Mucosa of rectum (tissue), 2 donors: Measurements from ENCODE around the gene CTIF.
"Not testable (repeated sequence)": the region's sequence is repeated elsewhere in the genome, so short reads cannot be mapped to it uniquely, and the experiment has no call there.

ENCODE experiments used
- H3K27ac ChIP-seq, 2 donors: one replicate each; pipeline ENCODE4 v1.7.0; 2013; ENCODE audit warnings: inconsistent platforms in 2 of 2, low read depth in 2 of 2, low read length in 2 of 2
- H3K27me3 ChIP-seq, 2 donors: one replicate each; pipeline ENCODE4 v1.7.0; 2013; ENCODE audit warnings: low read length in 2 of 2; ENCODE audit not compliant: control insufficient read depth in 2 of 2, insufficient read depth in 2 of 2
- H3K36me3 ChIP-seq, 2 donors: one replicate each; pipeline ENCODE4 v1.7.0; 2013; ENCODE audit warnings: low read length in 2 of 2; ENCODE audit not compliant: control insufficient read depth in 2 of 2, insufficient read depth in 2 of 2
- H3K4me1 ChIP-seq, 2 donors: one replicate each; pipeline ENCODE4 v1.7.0; 2013; ENCODE audit warnings: low read length in 2 of 2, mild to moderate bottlenecking in 1 of 2; ENCODE audit not compliant: control insufficient read depth in 2 of 2, insufficient read depth in 2 of 2
- H3K4me3 ChIP-seq, 2 donors: one replicate each; pipeline ENCODE4 v1.7.0; 2013; ENCODE audit warnings: low read length in 2 of 2
- H3K9ac ChIP-seq, 2 donors: one replicate each; pipeline ENCODE4 v1.7.0; 2013; ENCODE audit warnings: low read length in 2 of 2, low read depth in 1 of 2, mild to moderate bottlenecking in 1 of 2
- H3K9me3 ChIP-seq, 2 donors: one replicate each; pipeline ENCODE4 v1.7.0; 2013; ENCODE audit warnings: low read length in 2 of 2; ENCODE audit not compliant: control insufficient read depth in 2 of 2
- donor health status: healthy.
- donor health status: Normal muscosa, but diverticular disease.

CTIF gene

GRCh38 chr18:48654591-48654990 lies 115.8 kb downstream of the CTIF start:
- H3K4me3 ChIP-seq, H3K27me3 ChIP-seq, H3K9me3 ChIP-seq, H3K4me1 ChIP-seq, H3K36me3 ChIP-seq, H3K9ac ChIP-seq, H3K27ac ChIP-seq: not testable (repeated sequence)

- no peaks in the 10 kb centered on the region for H3K36me3 ChIP-seq
- no peak overlapping the region for H3K4me3 ChIP-seq
- H3K27me3 ChIP-seq: no peaks in the 10 kb centered on the region
- H3K4me1 ChIP-seq: no peaks in the 10 kb centered on the region
- H3K9ac ChIP-seq: no peak overlapping the region
- H3K9me3 ChIP-seq: no peaks in the 10 kb centered on the region
- H3K27ac ChIP-seq: no peak overlapping the region
These were observed 116.7 kb downstream of the CTIF start for GRCh38 chr18:48655508-48655907.

GRCh38 chr18:48656176-48656575 lies 117.3 kb downstream of the CTIF start:
- Histone ChIP-seq H3K27me3 (no peaks in the 10 kb centered on the region), H3K4me3 (no peak overlapping the region), H3K36me3 (no peaks in the 10 kb centered on the region), H3K4me1 (no peaks in the 10 kb centered on the region), H3K9ac (no peak overlapping the region), H3K27ac (no peak overlapping the region), H3K9me3 (no peaks in the 10 kb centered on the region)

GRCh38 chr18:48656582-48656981 lies 117.8 kb downstream of the CTIF start:
- no peaks in the 10 kb centered on the region for H3K9me3 ChIP-seq
- no peaks in the 10 kb centered on the region for H3K36me3 ChIP-seq
- no peaks in the 10 kb centered on the region for H3K27me3 ChIP-seq
- H3K4me3 ChIP-seq: no peak overlapping the region
- no peaks in the 10 kb centered on the region for H3K4me1 ChIP-seq
- H3K27ac ChIP-seq: no peak overlapping the region
- H3K9ac ChIP-seq: no peak overlapping the region

- Histone ChIP-seq H3K9ac (no peak overlapping the region), H3K27ac (no peak overlapping the region), H3K4me3 (no peak overlapping the region)
These were observed 118.8 kb downstream of the CTIF start for GRCh38 chr18:48657447-48658120.

GRCh38 chr18:48658721-48659120 lies 119.9 kb downstream of the CTIF start:
- Histone ChIP-seq H3K9me3 (no peaks in the 10 kb centered on the region), H3K9ac (no peak overlapping the region), H3K4me1 (no peaks in the 10 kb centered on the region), H3K36me3 (no peaks in the 10 kb centered on the region), H3K27ac (no peak overlapping the region), H3K27me3 (no peaks in the 10 kb centered on the region), H3K4me3 (no peak overlapping the region)

More at GRCh38 chr18:48657447-48658120, 118.8 kb downstream of the CTIF start:
- H3K36me3 ChIP-seq: no peaks in the 10 kb centered on the region
- no peaks in the 10 kb centered on the region for H3K27me3 ChIP-seq
- no peaks in the 10 kb centered on the region for H3K4me1 ChIP-seq
- no peaks in the 10 kb centered on the region for H3K9me3 ChIP-seq

GRCh38 chr18:48659188-48660009 lies 120.6 kb downstream of the CTIF start:
- H3K9ac ChIP-seq: no peak overlapping the region
- no peak overlapping the region for H3K4me3 ChIP-seq
- H3K27me3 ChIP-seq: no peaks in the 10 kb centered on the region
- H3K36me3 ChIP-seq: no peaks in the 10 kb centered on the region
- H3K4me1 ChIP-seq: no peaks in the 10 kb centered on the region
- no peak overlapping the region for H3K27ac ChIP-seq
- no peaks in the 10 kb centered on the region for H3K9me3 ChIP-seq

GRCh38 chr18:48660346-48661228 lies 121.8 kb downstream of the CTIF start:
- Histone ChIP-seq H3K4me1 (no peaks in the 10 kb centered on the region), H3K27ac (no peak overlapping the region), H3K9me3 (no peaks in the 10 kb centered on the region), H3K27me3 (no peaks in the 10 kb centered on the region), H3K36me3 (no peaks in the 10 kb centered on the region), H3K4me3 (no peak overlapping the region), H3K9ac (no peak overlapping the region)

GRCh38 chr18:48661421-48661820 lies 122.6 kb downstream of the CTIF start:
- Histone ChIP-seq H3K27me3 (no peaks in the 10 kb centered on the region), H3K9ac (no peak overlapping the region), H3K36me3 (peaks cover 0 to under 1% of the 10 kb centered on the region in 2 donors), H3K4me3 (no peak overlapping the region), H3K4me1 (no peaks in the 10 kb centered on the region), H3K9me3 (no peaks in the 10 kb centered on the region), H3K27ac (no peak overlapping the region)
